Measurements from ENCODE around the gene LPP.

LPP gene

DNA sequence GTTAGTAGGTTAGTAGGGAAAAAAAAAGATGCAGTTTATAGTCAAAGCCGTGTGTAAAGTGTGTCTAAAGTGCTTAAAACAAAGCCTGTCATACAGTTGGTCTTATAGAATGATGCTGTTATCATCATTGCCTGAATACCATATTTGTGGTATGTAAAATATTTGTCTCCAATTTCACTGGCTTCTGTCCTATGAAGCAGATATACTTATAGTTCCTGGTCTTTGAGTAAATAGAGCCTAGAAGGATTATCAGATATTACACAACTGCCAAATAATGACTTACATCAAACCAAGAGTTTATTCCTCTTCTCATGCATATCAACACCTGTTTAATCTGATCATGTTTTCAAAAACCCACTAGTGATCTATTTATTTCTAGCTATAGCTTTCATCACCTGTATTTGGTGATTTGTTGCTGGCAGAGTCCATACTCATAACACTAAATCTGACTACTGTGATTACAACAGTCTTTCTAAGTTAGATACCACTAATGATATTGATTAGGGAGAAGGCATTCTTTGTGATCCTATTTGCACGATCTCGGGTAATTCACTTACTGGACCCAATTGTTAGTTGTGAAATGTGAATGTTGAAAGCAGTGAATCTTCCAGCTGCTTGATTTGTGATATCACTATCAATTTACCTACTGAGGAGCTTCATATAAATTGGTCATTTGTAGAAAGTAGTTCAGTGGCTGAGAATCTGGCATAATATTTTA lies 413.7 kb downstream of the LPP start:
- Mint-ChIP-seq H3K9me3 (no peaks in the 10 kb centered on the region), H3K4me3 (no peak overlapping the region), H3K27ac (no peak overlapping the region), H3K27me3 (ENCODE audit: low read depth) (no peaks in the 10 kb centered on the region), H3K4me1 (ENCODE audit: low read depth) (no peaks in the 10 kb centered on the region), H3K36me3 (ENCODE audit: low read depth) (no peaks in the 10 kb centered on the region)
- DNase-seq (ENCODE audit: low spot score), result no peak

DNA sequence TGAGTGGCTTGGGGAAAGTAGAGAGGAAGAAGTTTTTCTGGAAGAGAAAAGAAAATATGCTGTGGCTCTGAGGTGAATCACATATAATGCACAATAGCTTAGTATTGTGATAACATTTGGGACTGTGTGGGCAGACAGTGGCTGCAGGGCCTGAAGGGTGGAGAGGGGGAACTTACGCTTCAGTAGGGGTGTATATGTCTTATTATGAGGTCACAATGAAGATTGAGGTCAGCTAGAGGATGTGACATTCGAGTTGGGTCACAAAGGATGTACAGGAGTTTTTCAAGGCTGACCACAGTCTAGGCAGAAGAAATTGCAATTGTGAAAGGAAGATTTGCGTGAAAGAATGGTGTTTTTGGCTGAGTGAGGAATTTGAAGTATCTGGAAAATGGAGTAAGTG lies 414.8 kb downstream of the LPP start:
- no peak overlapping the region for H3K27ac Mint-ChIP-seq
- H3K27me3 Mint-ChIP-seq (ENCODE audit: low read depth), result no peaks in the 10 kb centered on the region
- DNase-seq (ENCODE audit: low spot score), result no peak
- H3K4me1 Mint-ChIP-seq (ENCODE audit: low read depth), result no peaks in the 10 kb centered on the region
- H3K9me3 Mint-ChIP-seq, result no peaks in the 10 kb centered on the region
- H3K36me3 Mint-ChIP-seq (ENCODE audit: low read depth), result no peaks in the 10 kb centered on the region
- H3K4me3 Mint-ChIP-seq, result no peak overlapping the region

DNA sequence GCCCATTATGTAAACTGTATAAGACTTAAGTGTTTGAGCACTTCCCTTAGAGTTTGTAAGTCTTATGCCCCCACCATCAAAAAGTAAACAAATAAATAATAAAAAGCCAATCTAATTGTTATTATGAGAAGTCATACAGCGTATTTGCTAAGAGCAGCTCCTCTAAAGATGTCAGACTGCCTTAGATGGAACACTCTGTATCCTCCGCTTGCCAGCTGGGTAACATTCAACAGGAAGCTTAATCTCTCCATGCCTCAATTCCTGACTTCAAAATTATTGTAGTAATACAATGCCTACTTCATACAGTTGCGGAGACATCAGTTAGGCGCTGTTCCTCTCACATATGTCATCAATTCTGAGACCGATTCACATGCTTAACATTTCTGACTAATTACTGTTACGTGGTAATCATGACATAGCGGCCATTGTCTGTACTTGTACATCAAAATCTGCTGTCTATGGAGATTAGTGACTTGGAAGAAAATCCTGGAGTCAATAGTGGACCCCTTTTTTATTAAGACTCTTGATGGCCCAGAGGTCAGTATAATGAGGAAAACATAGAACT lies 417.7 kb downstream of the LPP start:
- Mint-ChIP-seq H3K27ac (no peak overlapping the region), H3K27me3 (ENCODE audit: low read depth) (no peaks in the 10 kb centered on the region), H3K36me3 (ENCODE audit: low read depth) (no peaks in the 10 kb centered on the region), H3K4me1 (ENCODE audit: low read depth) (no peaks in the 10 kb centered on the region), H3K4me3 (no peak overlapping the region), H3K9me3 (no peaks in the 10 kb centered on the region)
- no peak for DNase-seq (ENCODE audit: low spot score)

DNA sequence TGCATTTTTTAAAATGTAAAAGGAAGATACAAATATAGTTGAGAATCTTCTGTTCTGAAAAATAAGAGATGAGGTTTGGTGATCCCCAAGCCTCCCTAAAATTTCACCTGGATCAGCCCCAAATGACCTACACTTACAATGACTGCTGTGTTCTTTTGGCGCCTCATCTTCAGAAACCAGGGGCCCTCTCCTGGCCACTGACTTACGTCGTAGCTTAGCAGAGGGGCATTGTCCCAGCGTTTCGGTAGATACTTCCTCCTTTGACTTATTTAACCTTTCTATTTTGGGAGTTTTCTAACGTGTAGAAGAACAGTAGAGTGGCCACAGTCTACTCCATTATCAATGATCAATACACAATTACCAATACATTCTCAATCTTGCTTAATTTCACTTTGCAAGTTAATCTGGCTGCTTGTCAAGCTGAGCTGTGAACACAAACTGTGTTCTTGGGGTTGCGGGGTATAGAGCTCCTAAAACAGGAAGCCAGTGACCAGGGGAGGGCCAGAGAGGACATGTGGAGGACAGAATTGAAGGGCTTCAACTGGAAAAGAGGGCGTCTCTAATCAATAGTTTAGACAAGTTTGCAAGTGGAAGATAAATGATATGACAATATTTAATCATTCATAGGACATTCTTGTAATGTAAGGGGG lies 419.5 kb downstream of the LPP start:
- H3K4me1 Mint-ChIP-seq (ENCODE audit: low read depth), result no peaks in the 10 kb centered on the region
- H3K4me3 Mint-ChIP-seq, result no peak overlapping the region
- no peak overlapping the region for H3K27ac Mint-ChIP-seq
- no peaks in the 10 kb centered on the region for H3K36me3 Mint-ChIP-seq (ENCODE audit: low read depth)
- no peaks in the 10 kb centered on the region for H3K9me3 Mint-ChIP-seq
- no peak for DNase-seq (ENCODE audit: low spot score)
- no peaks in the 10 kb centered on the region for H3K27me3 Mint-ChIP-seq (ENCODE audit: low read depth)

DNA sequence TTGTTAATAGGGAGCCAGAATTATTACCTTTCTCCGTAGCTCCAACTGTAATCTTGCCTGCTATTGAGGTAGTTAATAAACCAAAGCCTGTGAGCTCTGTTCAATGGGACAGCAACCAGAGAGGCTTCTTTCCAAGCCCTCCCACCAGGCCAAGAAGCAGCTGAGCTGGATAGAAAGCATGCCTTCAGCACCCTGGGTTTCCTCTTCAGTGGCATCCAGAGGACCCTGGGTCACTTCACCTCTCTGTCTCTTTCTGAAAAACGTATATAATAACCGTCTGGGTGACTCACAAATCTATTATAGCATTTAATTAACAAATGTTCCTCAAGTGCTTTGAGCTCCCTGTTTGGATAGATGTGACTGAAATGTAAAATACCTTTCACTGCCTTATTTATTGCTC lies 420.0 kb downstream of the LPP start:
- H3K9me3 Mint-ChIP-seq, result no peaks in the 10 kb centered on the region
- no peaks in the 10 kb centered on the region for H3K36me3 Mint-ChIP-seq (ENCODE audit: low read depth)
- H3K4me3 Mint-ChIP-seq, result no peak overlapping the region
- H3K27ac Mint-ChIP-seq, result no peak overlapping the region
- DNase-seq (ENCODE audit: low spot score), result no peak
- no peaks in the 10 kb centered on the region for H3K4me1 Mint-ChIP-seq (ENCODE audit: low read depth)
- no peaks in the 10 kb centered on the region for H3K27me3 Mint-ChIP-seq (ENCODE audit: low read depth)

DNA sequence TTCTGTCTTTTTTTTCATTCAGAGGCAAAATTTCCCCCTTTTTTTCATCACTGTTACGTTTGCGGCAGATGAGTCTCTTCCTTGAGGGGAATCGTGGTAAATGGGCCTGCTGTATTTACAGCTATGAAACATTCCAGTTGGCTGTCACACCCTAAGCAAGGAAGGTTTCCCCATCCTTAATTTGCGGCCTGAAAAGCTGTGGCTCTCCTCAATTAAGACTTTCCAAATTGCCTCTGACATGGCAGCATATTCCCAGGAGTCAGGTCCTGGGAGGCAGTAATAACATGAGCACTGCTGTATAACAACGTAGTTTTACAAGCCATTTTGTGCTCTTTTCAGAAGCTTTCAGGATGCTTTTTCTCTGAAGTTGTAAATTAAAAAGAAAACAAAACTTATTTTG lies 420.9 kb downstream of the LPP start:
- no peak overlapping the region for H3K4me3 Mint-ChIP-seq
- DNase-seq (ENCODE audit: low spot score), result no peak
- no peaks in the 10 kb centered on the region for H3K9me3 Mint-ChIP-seq
- no peaks in the 10 kb centered on the region for H3K27me3 Mint-ChIP-seq (ENCODE audit: low read depth)
- H3K4me1 Mint-ChIP-seq (ENCODE audit: low read depth), result no peaks in the 10 kb centered on the region
- no peak overlapping the region for H3K27ac Mint-ChIP-seq
- H3K36me3 Mint-ChIP-seq (ENCODE audit: low read depth), result no peaks in the 10 kb centered on the region

DNA sequence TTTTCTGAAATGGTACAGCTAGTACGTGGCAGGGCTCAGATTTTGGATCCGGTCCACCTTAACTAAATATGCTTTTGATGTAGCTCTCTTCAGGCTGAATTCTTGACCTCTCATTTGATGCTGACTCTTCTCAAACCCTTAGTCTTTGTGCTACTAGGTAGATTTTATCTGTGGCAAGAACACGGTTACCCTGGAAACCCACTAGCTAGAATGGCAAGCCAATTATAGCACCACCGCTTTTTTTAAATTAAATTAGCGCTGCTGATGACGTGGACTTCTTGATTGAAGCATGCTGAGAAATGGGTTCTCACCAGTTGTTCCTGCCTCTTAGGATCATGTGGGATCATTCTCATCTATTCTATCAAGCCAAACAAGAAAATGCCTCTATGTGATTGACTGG lies 421.5 kb downstream of the LPP start:
- no peaks in the 10 kb centered on the region for H3K36me3 Mint-ChIP-seq (ENCODE audit: low read depth)
- H3K4me1 Mint-ChIP-seq (ENCODE audit: low read depth), result no peaks in the 10 kb centered on the region
- H3K27me3 Mint-ChIP-seq (ENCODE audit: low read depth), result no peaks in the 10 kb centered on the region
- no peak overlapping the region for H3K27ac Mint-ChIP-seq
- DNase-seq (ENCODE audit: low spot score), result no peak
- no peak overlapping the region for H3K4me3 Mint-ChIP-seq
- no peaks in the 10 kb centered on the region for H3K9me3 Mint-ChIP-seq

DNA sequence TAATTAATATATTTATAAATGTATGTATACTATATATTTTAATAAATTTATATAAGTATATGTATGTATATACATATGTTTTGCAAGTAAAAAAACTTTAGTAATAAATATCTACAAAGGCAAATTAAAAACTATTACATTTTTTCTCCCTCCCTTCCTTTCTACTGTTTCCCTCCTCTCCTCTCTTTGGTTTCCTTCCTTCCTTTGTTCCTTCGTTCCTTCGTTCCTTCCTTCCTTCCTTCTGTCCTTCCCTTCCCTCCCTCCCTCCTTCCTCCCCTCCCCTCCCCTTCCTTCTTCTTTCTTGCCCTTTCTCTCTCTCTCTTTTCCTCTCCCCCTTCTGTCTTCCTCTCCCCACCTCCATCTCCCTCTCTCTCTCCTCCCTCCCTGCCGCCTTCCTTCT lies 423.6 kb downstream of the LPP start:
- no peak for DNase-seq (ENCODE audit: low spot score)
- Mint-ChIP-seq H3K4me3 (no peak overlapping the region), H3K27ac (no peak overlapping the region), H3K36me3 (ENCODE audit: low read depth) (no peaks in the 10 kb centered on the region), H3K4me1 (ENCODE audit: low read depth) (no peaks in the 10 kb centered on the region), H3K9me3 (no peaks in the 10 kb centered on the region), H3K27me3 (ENCODE audit: low read depth) (no peaks in the 10 kb centered on the region)

DNA sequence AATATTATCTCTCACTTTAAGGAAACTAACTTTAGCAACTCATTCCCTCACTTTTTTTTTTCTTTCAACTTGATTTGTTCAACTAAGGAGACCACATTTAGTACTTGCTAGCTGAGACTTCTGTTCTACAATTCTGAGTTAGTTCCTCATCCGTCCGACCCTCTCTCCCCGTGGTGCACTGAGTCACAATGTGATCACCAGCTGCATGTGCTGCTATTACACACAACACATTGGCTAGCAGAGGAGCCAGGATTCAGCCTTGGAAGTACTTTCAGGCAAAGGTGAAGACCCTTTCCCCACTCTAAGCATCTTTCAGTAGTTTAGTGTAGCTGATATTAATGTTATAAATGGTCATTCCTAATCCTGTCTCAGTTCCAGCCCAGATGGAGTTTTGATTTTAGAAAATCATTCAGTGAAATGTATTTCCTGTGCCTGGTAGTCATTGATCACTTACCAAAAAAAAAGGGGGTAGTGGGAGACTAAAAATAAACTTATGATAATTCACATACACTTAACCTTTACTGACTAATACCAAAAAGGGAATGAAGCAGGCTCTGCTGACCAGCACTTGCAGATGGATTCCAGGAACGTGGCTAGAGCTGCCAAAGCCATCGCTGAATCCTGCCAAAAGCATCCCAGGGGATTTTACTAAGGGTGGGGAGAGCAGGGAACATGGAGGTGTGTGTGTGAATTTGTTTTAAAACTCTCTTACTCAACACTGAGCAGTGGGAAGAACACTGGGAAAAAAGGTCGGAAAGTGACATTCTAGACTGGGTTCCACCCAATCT lies 424.8 kb downstream of the LPP start:
- Mint-ChIP-seq H3K4me3 (no peak overlapping the region), H3K36me3 (ENCODE audit: low read depth) (no peaks in the 10 kb centered on the region), H3K27ac (no peak overlapping the region), H3K4me1 (ENCODE audit: low read depth) (no peaks in the 10 kb centered on the region), H3K9me3 (no peaks in the 10 kb centered on the region), H3K27me3 (ENCODE audit: low read depth) (no peaks in the 10 kb centered on the region)
- no peak for DNase-seq (ENCODE audit: low spot score)

DNA sequence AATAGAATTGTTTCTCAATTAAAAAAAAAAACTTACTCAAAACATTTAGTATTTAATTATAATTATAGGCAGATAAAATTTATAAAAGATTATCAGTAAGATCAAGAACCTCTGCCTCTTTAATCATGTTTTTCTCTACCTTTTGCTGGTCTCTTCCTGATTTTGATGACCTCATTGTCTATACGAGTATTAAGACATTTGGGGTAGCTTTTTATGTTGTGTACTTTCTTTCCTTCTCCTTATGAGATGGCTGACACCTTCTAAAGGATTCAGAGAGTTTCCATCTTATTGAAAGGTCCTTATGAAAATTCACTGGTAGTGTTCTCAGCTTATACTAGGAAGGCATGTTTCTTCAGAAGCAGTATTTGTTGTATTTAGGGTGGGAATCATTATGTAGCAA lies 426.3 kb downstream of the LPP start:
- Mint-ChIP-seq H3K4me3 (no peak overlapping the region), H3K27me3 (ENCODE audit: low read depth) (no peaks in the 10 kb centered on the region), H3K27ac (no peak overlapping the region), H3K4me1 (ENCODE audit: low read depth) (peaks cover 6% of the 10 kb centered on the region), H3K9me3 (no peaks in the 10 kb centered on the region), H3K36me3 (ENCODE audit: low read depth) (no peaks in the 10 kb centered on the region)
- no peak for DNase-seq (ENCODE audit: low spot score)

DNA sequence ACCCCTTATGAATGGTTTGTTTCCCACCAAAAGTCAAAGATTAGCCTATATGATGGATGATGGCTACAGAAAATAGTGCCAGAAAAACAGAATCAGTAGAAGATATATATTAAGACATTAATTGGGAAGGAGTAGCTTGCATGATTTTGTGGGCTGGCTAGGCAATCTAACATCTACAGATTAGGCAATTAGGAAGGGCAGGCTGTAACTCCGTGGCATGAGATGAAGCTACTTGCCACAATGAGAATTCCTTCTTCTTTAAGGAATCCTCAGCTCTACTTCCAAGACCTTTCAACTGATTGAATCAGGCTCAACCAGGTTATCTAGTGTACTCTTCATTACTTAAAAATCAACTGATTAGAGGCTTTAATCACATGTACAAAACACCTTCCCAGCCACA lies 426.7 kb downstream of the LPP start:
- Mint-ChIP-seq H3K36me3 (ENCODE audit: low read depth) (no peaks in the 10 kb centered on the region), H3K4me1 (ENCODE audit: low read depth) (peaks cover 7% of the 10 kb centered on the region), H3K9me3 (no peaks in the 10 kb centered on the region), H3K27ac (no peak overlapping the region), H3K4me3 (no peak overlapping the region), H3K27me3 (ENCODE audit: low read depth) (no peaks in the 10 kb centered on the region)
- no peak for DNase-seq (ENCODE audit: low spot score)

DNA sequence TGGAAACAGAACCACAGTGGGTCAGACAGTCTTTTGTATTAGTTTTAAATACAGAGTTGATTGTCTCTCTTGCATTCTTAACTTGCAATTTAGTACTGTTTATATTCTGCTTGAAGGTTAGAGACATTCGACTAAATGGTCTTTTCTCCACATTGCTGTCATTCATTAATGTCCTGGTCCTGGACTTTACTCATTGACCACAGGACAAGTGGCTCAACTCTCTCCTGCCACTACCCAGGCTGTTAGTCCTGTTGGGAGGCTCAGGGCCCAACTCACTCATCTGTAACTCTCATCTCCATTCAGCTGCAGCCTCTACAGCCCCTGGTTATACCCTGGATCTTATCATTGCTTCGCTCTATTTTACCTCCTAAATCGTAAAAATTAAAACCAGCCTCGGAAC lies 427.4 kb downstream of the LPP start:
- Mint-ChIP-seq H3K9me3 (no peaks in the 10 kb centered on the region), H3K27me3 (ENCODE audit: low read depth) (no peaks in the 10 kb centered on the region), H3K4me1 (ENCODE audit: low read depth) (peaks cover 7% of the 10 kb centered on the region), H3K27ac (no peak overlapping the region), H3K4me3 (no peak overlapping the region), H3K36me3 (ENCODE audit: low read depth) (no peaks in the 10 kb centered on the region)
- DNase-seq (ENCODE audit: low spot score), result no peak

DNA sequence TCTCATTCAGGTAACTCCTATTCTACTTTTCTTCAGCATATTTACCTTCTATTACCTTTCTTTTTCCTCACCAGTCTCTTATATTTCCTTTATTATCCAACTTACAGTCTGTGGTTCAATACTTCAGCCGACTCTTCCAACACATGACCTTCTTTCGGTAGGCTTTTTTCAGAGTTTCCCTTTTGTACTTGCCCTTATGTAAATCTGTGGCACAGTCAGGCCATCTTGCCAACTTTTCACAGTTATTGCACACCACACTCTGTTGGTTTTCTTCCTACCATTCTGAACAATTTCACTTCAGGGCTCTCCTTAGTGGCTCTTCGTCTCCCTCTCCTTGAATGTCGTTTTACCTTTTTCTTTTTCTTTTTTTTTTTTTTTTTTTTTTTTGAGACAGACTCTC lies 427.8 kb downstream of the LPP start:
- Mint-ChIP-seq H3K4me1 (ENCODE audit: low read depth) (peaks cover 7% of the 10 kb centered on the region), H3K27me3 (ENCODE audit: low read depth) (no peaks in the 10 kb centered on the region), H3K9me3 (no peaks in the 10 kb centered on the region), H3K4me3 (no peak overlapping the region), H3K27ac (no peak overlapping the region), H3K36me3 (ENCODE audit: low read depth) (no peaks in the 10 kb centered on the region)
- DNase-seq (ENCODE audit: low spot score), result no peak
